ENCODE data around the gene CD40LG. TPM values are rescaled to one million over a fixed set of nuclear protein-coding genes. Genes with fewer than 3 reads are reported as not detected.

Gene CD40LG
- total RNA-seq, result under 1 TPM; 0.17 to 0.19 TPM
- polyA plus RNA-seq, result under 1 TPM in 1 of 2 donors, not detected in 1; 0.13 TPM

DNA sequence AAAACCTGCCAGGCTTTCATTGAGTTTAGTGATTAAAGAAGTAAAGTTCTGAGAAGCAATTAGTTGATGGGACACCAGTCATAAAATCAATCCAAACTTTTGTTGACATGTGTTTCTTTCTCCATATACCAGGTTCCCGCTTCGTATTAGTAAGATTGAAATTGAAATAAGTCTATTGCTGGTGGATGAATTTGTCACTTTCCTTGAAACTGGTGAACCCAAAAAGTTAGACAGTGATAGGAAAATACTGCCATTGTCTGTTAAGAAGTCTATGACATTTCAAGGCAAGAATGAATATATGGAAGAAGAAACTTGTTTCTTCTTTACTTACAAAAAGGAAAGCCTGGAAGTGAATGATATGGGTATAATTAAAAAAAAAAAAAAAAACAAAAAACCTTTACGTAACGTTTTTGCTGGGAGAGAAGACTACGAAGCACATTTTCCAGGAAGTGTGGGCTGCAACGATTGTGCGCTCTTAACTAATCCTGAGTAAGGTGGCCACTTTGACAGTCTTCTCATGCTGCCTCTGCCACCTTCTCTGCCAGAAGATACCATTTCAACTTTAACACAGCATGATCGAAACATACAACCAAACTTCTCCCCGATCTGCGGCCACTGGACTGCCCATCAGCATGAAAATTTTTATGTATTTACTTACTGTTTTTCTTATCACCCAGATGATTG, at the start of gene CD40LG:
Gene CD40LG, plus strand, starts transcription at position 482 of the 684 bp plus-strand sequence. Its CDS starts 91 bp downstream, at position 573.
- TF ChIP-seq YY1 (IDR thresholded peaks at IDR 0.05), result no peak
- no peak for TF ChIP-seq TAF1 (conservative IDR thresholded peaks at IDR 0.05)
- TF ChIP-seq, protein P1, sequence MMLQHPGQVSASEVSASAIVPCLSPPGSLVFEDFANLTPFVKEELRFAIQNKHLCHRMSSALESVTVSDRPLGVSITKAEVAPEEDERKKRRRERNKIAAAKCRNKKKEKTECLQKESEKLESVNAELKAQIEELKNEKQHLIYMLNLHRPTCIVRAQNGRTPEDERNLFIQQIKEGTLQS (IDR thresholded peaks at IDR 0.05), result no peak
- TF ChIP-seq HNF4A (conservative IDR thresholded peaks at IDR 0.05), result no peak
- TF ChIP-seq FOXA1 (IDR thresholded peaks at IDR 0.05), result no peak
- TF ChIP-seq, protein P2, sequence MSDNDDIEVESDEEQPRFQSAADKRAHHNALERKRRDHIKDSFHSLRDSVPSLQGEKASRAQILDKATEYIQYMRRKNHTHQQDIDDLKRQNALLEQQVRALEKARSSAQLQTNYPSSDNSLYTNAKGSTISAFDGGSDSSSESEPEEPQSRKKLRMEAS (IDR thresholded peaks at IDR 0.05), result no peak
- TF ChIP-seq RAD21 (IDR thresholded peaks at IDR 0.05), result no peak
- Histone ChIP-seq H3K4me1 (ENCODE audit: control insufficient read depth in 4 of 4, insufficient read depth in 4 of 4, low read length in 3 of 4) (no peaks in the 10 kb centered on the region), H3K4me3 (ENCODE audit: low read depth in 1 of 3, low read length in 3 of 3) (no peak within 1 kb of the TSS), H3K9me3 (ENCODE audit: control insufficient read depth in 4 of 4, low read length in 3 of 4) (no peaks in the 10 kb centered on the region), H3K36me3 (ENCODE audit: control insufficient read depth in 4 of 4, insufficient read depth in 3 of 4, low read depth in 1 of 4, low read length in 3 of 4) (no peaks in the 10 kb centered on the region), H3K27me3 (ENCODE audit: control insufficient read depth in 4 of 4, insufficient read depth in 4 of 4, low read length in 3 of 4) (peaks cover 0 to 4% (median 0%) of the 10 kb centered on the region in 4 donors), H3K27ac (ENCODE audit: low read depth in 1 of 2, low read length in 2 of 2) (no peak within 1 kb of the TSS), H3K9ac (ENCODE audit: low read depth in 1 of 2, low read length in 2 of 2) (no peak within 1 kb of the TSS)
- DNase-seq (ENCODE audit: low spot score), result no peak
- WGBS, result 85% methylated on average over 10 of the region's 10 CpGs

DNA sequence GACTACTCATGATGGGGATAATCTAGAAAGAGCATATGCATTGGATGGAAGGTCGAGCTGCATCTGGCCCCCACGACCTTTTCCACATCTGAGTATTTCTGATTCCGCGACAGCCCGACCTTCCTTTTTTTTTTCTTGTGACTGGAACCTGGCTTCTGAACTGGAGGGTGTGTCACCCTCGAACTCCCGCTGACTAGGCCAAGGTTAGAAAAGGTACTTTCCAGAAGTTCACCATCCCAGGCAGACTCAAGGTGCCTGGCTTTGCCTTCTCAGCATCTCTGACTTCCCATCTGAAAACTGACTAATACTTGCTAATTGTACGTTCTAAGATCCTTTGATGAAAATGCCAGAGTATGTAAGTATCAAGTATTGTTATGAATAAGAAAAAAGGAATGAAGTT, 49.3 kb upstream of the CD40LG start:
- no peaks in the 10 kb centered on the region for H3K9me3 ChIP-seq (ENCODE audit: control insufficient read depth in 4 of 4, low read length in 3 of 4)
- H3K36me3 ChIP-seq (ENCODE audit: control insufficient read depth in 4 of 4, insufficient read depth in 3 of 4, low read depth in 1 of 4, low read length in 3 of 4), result no peaks in the 10 kb centered on the region
- WGBS, result 76% methylated on average over 8 of the region's 8 CpGs
- H3K4me1 ChIP-seq (ENCODE audit: control insufficient read depth in 4 of 4, insufficient read depth in 4 of 4, low read length in 3 of 4), result no peaks in the 10 kb centered on the region
- no peak overlapping the region for H3K4me3 ChIP-seq (ENCODE audit: low read depth in 1 of 3, low read length in 3 of 3)
- DNase-seq (ENCODE audit: low spot score), result no peak
- TF ChIP-seq YY1 (IDR thresholded peaks at IDR 0.05) (no peak), TAF1 (conservative IDR thresholded peaks at IDR 0.05) (no peak), GABPA (IDR thresholded peaks at IDR 0.05 in 1 of 2, conservative IDR thresholded peaks at IDR 0.05 in 1 of 2) (no peak)
- no peak overlapping the region for H3K27ac ChIP-seq (ENCODE audit: low read depth in 1 of 2, low read length in 2 of 2)
- no peak overlapping the region for H3K9ac ChIP-seq (ENCODE audit: low read depth in 1 of 2, low read length in 2 of 2)
- peaks cover 0 to 2% (median 0%) of the 10 kb centered on the region in 4 donors for H3K27me3 ChIP-seq (ENCODE audit: control insufficient read depth in 4 of 4, insufficient read depth in 4 of 4, low read length in 3 of 4)

DNA sequence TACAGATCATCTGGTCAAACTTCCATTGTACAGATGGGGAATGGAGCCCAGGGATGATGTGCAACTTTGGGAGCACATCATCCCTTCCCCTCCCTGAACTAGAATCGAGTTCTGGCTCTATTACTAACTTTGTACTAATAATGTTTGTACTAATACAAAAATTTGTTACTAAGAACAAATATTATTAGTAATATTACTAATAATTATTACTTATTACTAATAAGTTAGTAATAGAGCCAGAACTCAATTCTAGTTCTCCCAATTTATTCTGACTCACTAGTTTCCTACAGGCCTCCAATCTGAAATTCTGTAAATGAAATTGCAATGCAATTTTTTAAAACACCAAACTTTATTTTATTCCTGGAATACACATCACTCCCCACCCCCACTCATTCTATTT, 47.9 kb upstream of the CD40LG start:
- TF ChIP-seq GABPA (IDR thresholded peaks at IDR 0.05 in 1 of 2, conservative IDR thresholded peaks at IDR 0.05 in 1 of 2), result no peak
- TF ChIP-seq, protein P3, sequence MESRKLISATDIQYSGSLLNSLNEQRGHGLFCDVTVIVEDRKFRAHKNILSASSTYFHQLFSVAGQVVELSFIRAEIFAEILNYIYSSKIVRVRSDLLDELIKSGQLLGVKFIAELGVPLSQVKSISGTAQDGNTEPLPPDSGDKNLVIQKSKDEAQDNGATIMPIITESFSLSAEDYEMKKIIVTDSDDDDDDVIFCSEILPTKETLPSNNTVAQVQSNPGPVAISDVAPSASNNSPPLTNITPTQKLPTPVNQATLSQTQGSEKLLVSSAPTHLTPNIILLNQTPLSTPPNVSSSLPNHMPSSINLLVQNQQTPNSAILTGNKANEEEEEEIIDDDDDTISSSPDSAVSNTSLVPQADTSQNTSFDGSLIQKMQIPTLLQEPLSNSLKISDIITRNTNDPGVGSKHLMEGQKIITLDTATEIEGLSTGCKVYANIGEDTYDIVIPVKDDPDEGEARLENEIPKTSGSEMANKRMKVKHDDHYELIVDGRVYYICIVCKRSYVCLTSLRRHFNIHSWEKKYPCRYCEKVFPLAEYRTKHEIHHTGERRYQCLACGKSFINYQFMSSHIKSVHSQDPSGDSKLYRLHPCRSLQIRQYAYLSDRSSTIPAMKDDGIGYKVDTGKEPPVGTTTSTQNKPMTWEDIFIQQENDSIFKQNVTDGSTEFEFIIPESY (IDR thresholded peaks at IDR 0.05), result no peak
- TF ChIP-seq FOXA2 (IDR thresholded peaks at IDR 0.05), result no peak
- no peak for TF ChIP-seq FOXA1 (IDR thresholded peaks at IDR 0.05)
- TF ChIP-seq, protein P4, sequence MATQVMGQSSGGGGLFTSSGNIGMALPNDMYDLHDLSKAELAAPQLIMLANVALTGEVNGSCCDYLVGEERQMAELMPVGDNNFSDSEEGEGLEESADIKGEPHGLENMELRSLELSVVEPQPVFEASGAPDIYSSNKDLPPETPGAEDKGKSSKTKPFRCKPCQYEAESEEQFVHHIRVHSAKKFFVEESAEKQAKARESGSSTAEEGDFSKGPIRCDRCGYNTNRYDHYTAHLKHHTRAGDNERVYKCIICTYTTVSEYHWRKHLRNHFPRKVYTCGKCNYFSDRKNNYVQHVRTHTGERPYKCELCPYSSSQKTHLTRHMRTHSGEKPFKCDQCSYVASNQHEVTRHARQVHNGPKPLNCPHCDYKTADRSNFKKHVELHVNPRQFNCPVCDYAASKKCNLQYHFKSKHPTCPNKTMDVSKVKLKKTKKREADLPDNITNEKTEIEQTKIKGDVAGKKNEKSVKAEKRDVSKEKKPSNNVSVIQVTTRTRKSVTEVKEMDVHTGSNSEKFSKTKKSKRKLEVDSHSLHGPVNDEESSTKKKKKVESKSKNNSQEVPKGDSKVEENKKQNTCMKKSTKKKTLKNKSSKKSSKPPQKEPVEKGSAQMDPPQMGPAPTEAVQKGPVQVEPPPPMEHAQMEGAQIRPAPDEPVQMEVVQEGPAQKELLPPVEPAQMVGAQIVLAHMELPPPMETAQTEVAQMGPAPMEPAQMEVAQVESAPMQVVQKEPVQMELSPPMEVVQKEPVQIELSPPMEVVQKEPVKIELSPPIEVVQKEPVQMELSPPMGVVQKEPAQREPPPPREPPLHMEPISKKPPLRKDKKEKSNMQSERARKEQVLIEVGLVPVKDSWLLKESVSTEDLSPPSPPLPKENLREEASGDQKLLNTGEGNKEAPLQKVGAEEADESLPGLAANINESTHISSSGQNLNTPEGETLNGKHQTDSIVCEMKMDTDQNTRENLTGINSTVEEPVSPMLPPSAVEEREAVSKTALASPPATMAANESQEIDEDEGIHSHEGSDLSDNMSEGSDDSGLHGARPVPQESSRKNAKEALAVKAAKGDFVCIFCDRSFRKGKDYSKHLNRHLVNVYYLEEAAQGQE (IDR thresholded peaks at IDR 0.05), result no peak
- Histone ChIP-seq H3K27ac (ENCODE audit: low read depth in 1 of 2, low read length in 2 of 2) (no peak overlapping the region), H3K9me3 (ENCODE audit: control insufficient read depth in 4 of 4, low read length in 3 of 4) (no peaks in the 10 kb centered on the region), H3K9ac (ENCODE audit: low read depth in 1 of 2, low read length in 2 of 2) (no peak overlapping the region), H3K4me3 (ENCODE audit: low read depth in 1 of 3, low read length in 3 of 3) (no peak overlapping the region), H3K4me1 (ENCODE audit: control insufficient read depth in 4 of 4, insufficient read depth in 4 of 4, low read length in 3 of 4) (no peaks in the 10 kb centered on the region), H3K27me3 (ENCODE audit: control insufficient read depth in 4 of 4, insufficient read depth in 4 of 4, low read length in 3 of 4) (peaks cover 0 to 2% (median 0%) of the 10 kb centered on the region in 4 donors), H3K36me3 (ENCODE audit: control insufficient read depth in 4 of 4, insufficient read depth in 3 of 4, low read depth in 1 of 4, low read length in 3 of 4) (no peaks in the 10 kb centered on the region)
- 69% methylated on average over 1 of the region's 1 CpG for WGBS
- no peak for DNase-seq (ENCODE audit: low spot score)
